ENCODE results near the gene DACT3.
A peak's percentile ranks its signal among the peaks of the same experiment; 100 is the strongest.

GRCh38 chr19:46609511-46610412, 51.2 kb downstream of the DACT3 start:
- TF ChIP-seq CTCF (IDR thresholded peaks at IDR 0.05; ENCODE audit: poor library complexity, severe bottlenecking) = no peak
- TF ChIP-seq REST (IDR thresholded peaks at IDR 0.05; ENCODE audit: borderline replicate concordance) = no peak
- TF ChIP-seq EZH2 (IDR thresholded peaks at IDR 0.05; ENCODE audit: borderline replicate concordance, insufficient read depth, low read length, poor library complexity, severe bottlenecking) = no peak
- no peak for TF ChIP-seq RAD21 (conservative IDR thresholded peaks at IDR 0.05)
- TF ChIP-seq POLR2AphosphoS5 (IDR thresholded peaks at IDR 0.05) = peak; percentile 10

All from neural cell (in vitro differentiated cells).